SK-N-SH (cell line): ENCODE measurements around the gene P4HA1. TPM values are rescaled to one million over a fixed set of nuclear protein-coding genes. Genes with fewer than 3 reads are reported as not detected.

ENCODE experiments used
- CTCF ChIA-PET: fragments of 300-600, 350-600 bp; formaldehyde crosslinking; extraction: SDS; loops from one replicate; lab custom pipeline; 2021; lab: Yijun Ruan, JAX
- POLR2A ChIA-PET: fragments of 350-600 bp; sonication (Branson Sonifier 250); formaldehyde crosslinking; extraction: SDS; loops from one replicate; lab custom pipeline; 2020; ENCODE audit warnings: antibody characterized with exemption, inconsistent platforms; lab: Yijun Ruan, JAX
- DNase-seq: peaks from one replicate; pipeline ENCODE4 v3.0.0; 2012
- H2AFZ ChIP-seq: fragments of 200-600 bp; sonication (generic); 2 replicates; pipeline ENCODE4 v1.8.1; 2016; ENCODE audit warnings: antibody characterized with exemption, mild to moderate bottlenecking, low read depth
- H3F3A ChIP-seq: fragments of 200-600 bp; sonication (generic); replicated peaks from 2 replicates; pipeline ENCODE3; 2016; ENCODE audit warnings: antibody characterized with exemption, mild to moderate bottlenecking; ENCODE audit not compliant: insufficient read depth
- H3K27ac ChIP-seq, 2 experiments: fragments of 200-500 bp in 1 of 2; fragments of 200-600 bp in 1 of 2; sonication (Bioruptor generic) in 1 of 2; sonication (generic), shearing (Covaris generic) in 1 of 2; 2 replicates each; pipeline versions ENCODE4 v1.5.1 to v1.6.1; 2014 to 2016; ENCODE audit warnings: low read depth in 2 of 2, inconsistent platforms in 1 of 2, low read length in 1 of 2, mild to moderate bottlenecking in 1 of 2, mixed read lengths in 1 of 2
- H3K27me3 ChIP-seq: fragments of 200-600 bp; sonication (generic), shearing (Covaris generic); 2 replicates; pipeline ENCODE4 v1.6.1; 2016; ENCODE audit warnings: mixed run types; ENCODE audit not compliant: insufficient read depth
- H3K36me3 ChIP-seq, 2 experiments: fragments of 200-500 bp in 1 of 2; fragments of 200-600 bp in 1 of 2; sonication (Bioruptor generic) in 1 of 2; sonication (generic) in 1 of 2; replicated peaks in 1 of 2; 2 replicates each; pipeline versions ENCODE3 to v1.5.1; 2014 to 2016; ENCODE audit warnings: low read length in 1 of 2, mild to moderate bottlenecking in 1 of 2; ENCODE audit not compliant: insufficient read depth in 2 of 2, control insufficient read depth in 1 of 2
- H3K4me1 ChIP-seq, 2 experiments: fragments of 200-500 bp in 1 of 2; fragments of 200-600 bp in 1 of 2; sonication (Bioruptor generic) in 1 of 2; sonication (generic), shearing (Covaris generic) in 1 of 2; 2 replicates each; pipeline versions ENCODE4 v1.5.1 to v1.6.1; 2014 to 2016; ENCODE audit warnings: low read depth in 1 of 2, low read length in 1 of 2, mixed run types in 1 of 2; ENCODE audit not compliant: insufficient read depth in 2 of 2, control insufficient read depth in 1 of 2
- H3K4me2 ChIP-seq: fragments of 200-600 bp; sonication (generic), shearing (Covaris generic); 2 replicates; pipeline ENCODE4 v1.6.1; 2017; ENCODE audit warnings: mixed run types
- H3K4me3 ChIP-seq, 2 experiments: fragments of 200-500 bp in 1 of 2; fragments of 200-600 bp in 1 of 2; sonication (Bioruptor generic) in 1 of 2; sonication (generic), shearing (Covaris generic) in 1 of 2; 2 replicates each; pipeline versions ENCODE4 v1.5.1 to v1.8.1; 2014 to 2016; ENCODE audit warnings: low read depth in 2 of 2, inconsistent platforms in 1 of 2, low read length in 1 of 2, mild to moderate bottlenecking in 1 of 2, mixed read lengths in 1 of 2, moderate library complexity in 1 of 2
- H3K79me2 ChIP-seq: fragments of 200-600 bp; sonication (generic); 2 replicates; pipeline ENCODE4 v1.8.1; 2017; ENCODE audit warnings: mild to moderate bottlenecking; ENCODE audit not compliant: insufficient read depth
- H3K9ac ChIP-seq: fragments of 200-600 bp; sonication (generic); 2 replicates; pipeline ENCODE4 v1.6.1; 2017; ENCODE audit warnings: mixed run types
- H3K9me2 ChIP-seq: fragments of 200-600 bp; sonication (generic); 2 replicates; pipeline ENCODE4 v1.6.1; 2017; ENCODE audit warnings: mixed run types
- H3K9me3 ChIP-seq: fragments of 200-600 bp; sonication (generic); 2 replicates; pipeline ENCODE4 v1.6.1; 2017; ENCODE audit warnings: mixed run types, mild to moderate bottlenecking, moderate library complexity
- H4K20me1 ChIP-seq: fragments of 200-600 bp; sonication (generic); 2 replicates; pipeline ENCODE4 v1.6.1; 2017; ENCODE audit warnings: mild to moderate bottlenecking, mixed run types; ENCODE audit not compliant: insufficient read depth
- CHD2 ChIP-seq: fragments of 150-350 bp; IDR thresholded peaks from 2 replicates; pipeline ENCODE4 v1.6.1; 2018; ENCODE audit warnings: low read length; ENCODE audit not compliant: partially characterized antibody
- ELF1 ChIP-seq: IDR thresholded peaks from 2 replicates; pipeline ENCODE4 v1.4.0; 2012
- FOSL2 ChIP-seq: IDR thresholded peaks from 2 replicates; pipeline ENCODE4 v1.4.0; 2012; ENCODE audit warnings: low read depth, mild to moderate bottlenecking, moderate library complexity, borderline replicate concordance
- FOXJ3 ChIP-seq: sonication (generic); formaldehyde crosslinking; IDR thresholded peaks from 2 replicates; pipeline ENCODE4 v1.5.1; 2020; ENCODE audit warnings: mild to moderate bottlenecking, missing genetic modification reagents
- GABPA ChIP-seq: IDR thresholded peaks from 2 replicates; pipeline ENCODE4 v1.4.0; 2012; ENCODE audit warnings: low read depth, mild to moderate bottlenecking
- IRF3 ChIP-seq: fragments of 150-350 bp; IDR thresholded peaks from 2 replicates; pipeline ENCODE4 v1.6.1; 2016; ENCODE audit warnings: mild to moderate bottlenecking, low read depth, low read length
- JUND ChIP-seq: IDR thresholded peaks from 2 replicates; pipeline ENCODE4 v1.4.0; 2012
- MEF2A ChIP-seq: IDR thresholded peaks from 2 replicates; pipeline ENCODE4 v1.4.0; 2012; ENCODE audit warnings: low read depth, borderline replicate concordance
- NFIC ChIP-seq: IDR thresholded peaks from 2 replicates; pipeline ENCODE4 v1.4.0; 2012; ENCODE audit warnings: borderline replicate concordance
- NRF1 ChIP-seq: IDR thresholded peaks from 2 replicates; pipeline ENCODE4 v1.6.1; 2012; ENCODE audit warnings: low read depth, mild to moderate bottlenecking, low read length
- PBX3 ChIP-seq: IDR thresholded peaks from 2 replicates; pipeline ENCODE4; 2012
- RAD21 ChIP-seq: IDR thresholded peaks from 2 replicates; pipeline ENCODE4 v1.6.1; 2012; ENCODE audit warnings: mild to moderate bottlenecking, low read length
- SIN3A ChIP-seq: IDR thresholded peaks from 2 replicates; pipeline ENCODE4 v1.6.1; 2012; ENCODE audit warnings: low read depth, mild to moderate bottlenecking, low read length, moderate library complexity, borderline replicate concordance
- SMC3 ChIP-seq: IDR thresholded peaks from 2 replicates; pipeline ENCODE4 v1.6.1; 2012; ENCODE audit warnings: low read depth, low read length, improper control_type of control experiment
- TCF12 ChIP-seq: IDR thresholded peaks from 2 replicates; pipeline ENCODE4 v1.4.0; 2012
- USF1 ChIP-seq: IDR thresholded peaks from 2 replicates; pipeline ENCODE4 v1.4.0; 2012; ENCODE audit warnings: low read depth, borderline replicate concordance
- YY1 ChIP-seq: IDR thresholded peaks from 2 replicates; pipeline ENCODE4 v1.4.0; 2012; ENCODE audit warnings: low read depth, mild to moderate bottlenecking
- ZBTB33 ChIP-seq: IDR thresholded peaks from 2 replicates; pipeline ENCODE4 v1.4.0; 2012; ENCODE audit warnings: low read depth, borderline replicate concordance
- WGBS: methylation state at CpG from one replicate; pipeline ENCODE4 v1.1.6; 2017; ENCODE audit warnings: low lambda C conversion rate; 5-methylcytosine and 5-hydroxymethylcytosine counted together
- polyA plus RNA-seq, 3 experiments: library from polyadenylated mRNA; depleted of rRNA; stranded (reverse); fragments of >200 nt; gene quantifications; 2 replicates each; pipeline ENCODE4 v1.2.3, GENCODE V29; 2012
- TF ChIP-seq, protein P1 (sequence below): fragments of 200-600 bp; sonication (generic); IDR thresholded peaks from 2 replicates; pipeline ENCODE4 v1.6.1; 2017; ENCODE audit warnings: antibody characterized with exemption, mild to moderate bottlenecking, moderate library complexity
- TF ChIP-seq, protein P2 (sequence below): fragments of 150-350 bp; IDR thresholded peaks from 2 replicates; pipeline ENCODE4 v1.6.1; 2017; ENCODE audit warnings: antibody characterized with exemption, low read length, low read depth, borderline replicate concordance
- TF ChIP-seq, protein P3 (sequence below): IDR thresholded peaks from 2 replicates; pipeline ENCODE4 v1.4.0; 2012; ENCODE audit warnings: low read depth

Gene P4HA1
- polyA plus RNA-seq, 1 of the 3 experiments (the other 2 are of a cell fraction): 34.8 TPM

GRCh38 chr10:73003822-73004221 lies 92.8 kb downstream of the P4HA1 start:
- no peak overlapping the region for H2AFZ ChIP-seq
- H3K27ac ChIP-seq: no peak overlapping the region
- H3K36me3 ChIP-seq: peaks cover 48 to 56% of the 10 kb centered on the region in 2 experiments
- no peaks in the 10 kb centered on the region for H4K20me1 ChIP-seq
- no peaks in the 10 kb centered on the region for H3K79me2 ChIP-seq
- H3K27me3 ChIP-seq: no peaks in the 10 kb centered on the region
- H3K4me2 ChIP-seq: no peak overlapping the region
- TF ChIP-seq USF1 (no peak), MEF2A (no peak), PBX3 (no peak), SIN3A (no peak), IRF3 (no peak), RAD21 (no peak), NFIC (no peak), FOSL2 (no peak), TCF12 (no peak)
- TF ChIP-seq, protein P1, sequence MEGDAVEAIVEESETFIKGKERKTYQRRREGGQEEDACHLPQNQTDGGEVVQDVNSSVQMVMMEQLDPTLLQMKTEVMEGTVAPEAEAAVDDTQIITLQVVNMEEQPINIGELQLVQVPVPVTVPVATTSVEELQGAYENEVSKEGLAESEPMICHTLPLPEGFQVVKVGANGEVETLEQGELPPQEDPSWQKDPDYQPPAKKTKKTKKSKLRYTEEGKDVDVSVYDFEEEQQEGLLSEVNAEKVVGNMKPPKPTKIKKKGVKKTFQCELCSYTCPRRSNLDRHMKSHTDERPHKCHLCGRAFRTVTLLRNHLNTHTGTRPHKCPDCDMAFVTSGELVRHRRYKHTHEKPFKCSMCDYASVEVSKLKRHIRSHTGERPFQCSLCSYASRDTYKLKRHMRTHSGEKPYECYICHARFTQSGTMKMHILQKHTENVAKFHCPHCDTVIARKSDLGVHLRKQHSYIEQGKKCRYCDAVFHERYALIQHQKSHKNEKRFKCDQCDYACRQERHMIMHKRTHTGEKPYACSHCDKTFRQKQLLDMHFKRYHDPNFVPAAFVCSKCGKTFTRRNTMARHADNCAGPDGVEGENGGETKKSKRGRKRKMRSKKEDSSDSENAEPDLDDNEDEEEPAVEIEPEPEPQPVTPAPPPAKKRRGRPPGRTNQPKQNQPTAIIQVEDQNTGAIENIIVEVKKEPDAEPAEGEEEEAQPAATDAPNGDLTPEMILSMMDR: no peak
- H3K4me3 ChIP-seq: no peak overlapping the region
- no peaks in the 10 kb centered on the region for H3K9me3 ChIP-seq
- no peaks in the 10 kb centered on the region for H3K9me2 ChIP-seq
- ChIA-PET CTCF (no interaction called here), POLR2A (no interaction called here)
- H3K4me1 ChIP-seq: no peaks in the 10 kb centered on the region
- H3F3A ChIP-seq: peaks cover under 1% of the 10 kb centered on the region
- H3K9ac ChIP-seq: no peak overlapping the region
- no peak for DNase-seq

DNA sequence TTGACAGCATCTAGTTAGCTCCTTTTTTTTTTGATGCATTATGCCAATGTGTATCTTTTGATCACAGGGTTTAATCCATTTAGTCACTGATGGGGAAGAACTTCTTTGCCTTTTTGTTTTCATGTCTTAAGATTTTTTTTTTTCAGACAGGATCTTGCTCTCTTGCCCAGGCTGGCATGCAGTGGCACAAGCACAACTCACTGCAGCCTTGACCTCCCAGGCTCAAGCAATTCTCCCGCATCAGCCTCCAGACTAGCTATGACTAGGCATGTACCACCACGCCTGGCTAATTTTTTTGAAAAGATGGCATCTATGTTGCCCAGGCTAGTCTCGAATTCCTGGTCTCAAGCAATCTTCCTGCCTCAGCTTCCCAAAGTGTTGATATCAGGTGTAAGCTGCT lies 95.7 kb downstream of the P4HA1 start:
- H3K27me3 ChIP-seq: no peaks in the 10 kb centered on the region
- no peaks in the 10 kb centered on the region for H4K20me1 ChIP-seq
- peaks cover 25 to 42% of the 10 kb centered on the region in 2 experiments for H3K36me3 ChIP-seq
- peaks cover 9% of the 10 kb centered on the region; the same call in 1 of the 2 replicates for H3K9me3 ChIP-seq
- H3K9me2 ChIP-seq: no peaks in the 10 kb centered on the region
- no peak overlapping the region for H3K9ac ChIP-seq
- no peak overlapping the region for H3K27ac ChIP-seq
- CTCF ChIA-PET: no interaction called here
- no peak overlapping the region for H3K4me2 ChIP-seq
- H3K79me2 ChIP-seq: no peaks in the 10 kb centered on the region
- POLR2A ChIA-PET: no interaction called here
- TF ChIP-seq YY1: no peak
- no peak for TF ChIP-seq CHD2
- TF ChIP-seq, protein P2, sequence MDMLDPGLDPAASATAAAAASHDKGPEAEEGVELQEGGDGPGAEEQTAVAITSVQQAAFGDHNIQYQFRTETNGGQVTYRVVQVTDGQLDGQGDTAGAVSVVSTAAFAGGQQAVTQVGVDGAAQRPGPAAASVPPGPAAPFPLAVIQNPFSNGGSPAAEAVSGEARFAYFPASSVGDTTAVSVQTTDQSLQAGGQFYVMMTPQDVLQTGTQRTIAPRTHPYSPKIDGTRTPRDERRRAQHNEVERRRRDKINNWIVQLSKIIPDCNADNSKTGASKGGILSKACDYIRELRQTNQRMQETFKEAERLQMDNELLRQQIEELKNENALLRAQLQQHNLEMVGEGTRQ: no peak
- TF ChIP-seq GABPA: no peak
- TF ChIP-seq FOXJ3: no peak
- no peak for TF ChIP-seq SMC3
- no peak for TF ChIP-seq FOSL2
- no peak for TF ChIP-seq ZBTB33
- TF ChIP-seq TCF12: no peak
- TF ChIP-seq RAD21: no peak
- no peak for TF ChIP-seq NRF1
- TF ChIP-seq, protein P3, sequence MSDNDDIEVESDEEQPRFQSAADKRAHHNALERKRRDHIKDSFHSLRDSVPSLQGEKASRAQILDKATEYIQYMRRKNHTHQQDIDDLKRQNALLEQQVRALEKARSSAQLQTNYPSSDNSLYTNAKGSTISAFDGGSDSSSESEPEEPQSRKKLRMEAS: no peak
- TF ChIP-seq SIN3A: no peak
- TF ChIP-seq JUND: no peak
- no peak for TF ChIP-seq MEF2A
- no peak for TF ChIP-seq ELF1
- WGBS: 100% methylated on average over 3 of the region's 3 CpGs
- H2AFZ ChIP-seq: no peak overlapping the region
- peaks cover 9% of the 10 kb centered on the region for H3F3A ChIP-seq
- H3K4me1 ChIP-seq: no peaks in the 10 kb centered on the region
- no peak for DNase-seq
- no peak overlapping the region for H3K4me3 ChIP-seq
